Stimulated activated CD8-positive, alpha-beta memory T cell treated with anti-CD3 and anti-CD28 coated beads, Interleukin-7, amount 100 ng/mL, for 24 hours (primary cell): ENCODE measurements around the gene PLXNB3.
A peak's percentile ranks its signal among the peaks of the same experiment; 100 is the strongest.
"Not testable (repeated sequence)": the region's sequence is repeated elsewhere in the genome, so short reads cannot be mapped to it uniquely, and the experiment has no call there.

Experiments
- DNase-seq: peaks from one replicate; pipeline ENCODE4 v3.0.0-alpha.2; 2020; ENCODE audit warnings: low read depth

The PLXNB3 gene

DNA sequence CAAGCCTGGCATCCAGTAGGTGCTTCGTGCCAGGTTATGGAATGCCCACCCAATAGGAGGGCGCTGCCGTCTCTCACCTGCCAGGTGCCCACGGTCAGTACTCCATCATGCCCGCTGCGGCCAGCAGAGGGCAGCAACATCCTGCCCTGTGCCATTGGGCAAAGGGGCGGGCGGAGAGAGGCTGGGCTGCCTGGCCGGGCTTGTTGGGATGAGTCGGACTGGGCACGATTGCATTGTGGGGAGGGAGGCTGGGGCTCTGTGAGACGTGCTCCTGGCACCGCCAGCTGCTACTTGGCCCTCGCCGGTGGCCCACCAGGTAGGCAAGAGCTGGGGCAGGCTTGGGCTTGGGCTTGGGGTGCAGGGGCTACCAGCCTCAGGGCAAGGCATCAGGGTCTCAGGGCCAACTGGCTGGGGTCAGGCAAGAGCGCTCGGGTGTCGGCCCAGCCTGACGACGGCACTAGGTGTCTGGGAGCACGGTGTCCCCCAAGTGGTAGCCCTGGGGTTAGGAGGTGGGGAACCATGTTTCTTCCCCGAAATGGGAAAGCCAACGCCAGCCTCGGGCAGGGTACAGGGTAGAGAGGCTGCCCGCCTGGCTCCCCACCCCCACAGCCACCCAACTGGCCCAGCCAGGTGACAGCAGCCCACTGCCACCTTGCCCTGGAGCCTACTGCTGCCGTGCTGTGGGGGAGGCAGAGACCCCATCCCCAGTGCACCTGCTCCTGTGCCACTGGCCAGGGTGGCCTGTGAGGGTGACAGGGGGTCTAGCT lies at the start of gene PLXNB3:
PLXNB3 (plus strand) TSS at position 261 of the 767 bp plus-strand sequence. CDS start 1,287 bp downstream, outside the sequence.
- DNase-seq = peak; percentile 42

DNA sequence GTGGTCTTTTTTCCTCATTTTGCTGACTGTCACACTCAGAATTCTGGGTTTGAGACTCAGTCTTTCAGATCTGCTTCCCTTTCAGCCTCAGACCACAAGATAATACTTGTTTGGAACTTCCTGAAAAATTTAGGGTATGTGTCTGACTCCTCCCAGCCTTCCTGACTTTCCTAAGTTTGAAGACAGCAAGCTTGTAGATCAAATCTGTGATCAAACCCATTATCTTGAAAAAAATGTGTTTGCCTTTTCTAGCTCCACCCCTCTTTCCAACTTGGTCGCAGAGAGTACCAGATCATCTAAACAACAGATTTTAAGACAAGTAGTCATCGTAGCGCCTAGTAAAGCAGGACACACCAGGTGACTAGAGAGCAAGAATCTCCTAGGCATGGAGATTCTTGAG lies 49.8 kb upstream of the PLXNB3 start:
- no peak for DNase-seq

DNA sequence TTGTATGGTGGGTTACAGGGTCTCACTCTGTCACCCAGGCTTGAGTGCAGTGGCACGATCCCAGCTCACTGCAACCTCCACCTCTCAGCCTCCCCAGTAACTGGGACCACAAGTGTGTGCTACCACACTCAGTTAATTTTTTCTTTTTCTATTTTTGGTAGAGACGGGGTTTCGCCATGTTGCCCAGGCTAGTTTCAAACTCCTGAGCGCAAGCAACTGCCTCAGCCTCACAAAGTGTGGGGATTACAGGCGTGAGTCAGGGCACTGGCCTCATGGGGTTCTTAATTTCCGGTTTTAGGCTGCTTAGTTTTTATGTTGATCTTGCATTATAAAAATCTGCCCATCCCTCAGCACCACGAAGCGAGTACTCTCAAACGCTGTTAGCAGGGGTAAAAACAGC lies 46.6 kb upstream of the PLXNB3 start:
- DNase-seq = no peak

DNA sequence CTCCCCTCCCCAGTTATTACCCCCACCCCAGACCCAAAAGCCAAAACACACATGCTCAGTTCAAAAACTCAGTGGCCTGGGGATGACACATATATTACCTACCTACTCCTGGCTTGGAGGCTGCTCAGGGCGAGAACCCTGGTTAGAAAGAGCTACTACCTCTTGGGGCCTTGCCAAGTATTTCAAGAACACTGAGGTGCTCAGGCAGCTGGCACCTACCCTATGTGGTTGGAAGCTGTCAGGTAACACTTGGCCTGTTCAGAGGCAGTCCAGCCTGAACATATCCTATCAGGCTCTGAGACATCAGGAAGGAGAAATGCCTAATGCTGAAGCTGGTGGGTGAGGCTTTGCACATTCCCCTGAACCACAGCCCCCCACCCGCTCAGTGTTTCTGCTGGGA lies 44.8 kb upstream of the PLXNB3 start:
- no peak for DNase-seq

DNA sequence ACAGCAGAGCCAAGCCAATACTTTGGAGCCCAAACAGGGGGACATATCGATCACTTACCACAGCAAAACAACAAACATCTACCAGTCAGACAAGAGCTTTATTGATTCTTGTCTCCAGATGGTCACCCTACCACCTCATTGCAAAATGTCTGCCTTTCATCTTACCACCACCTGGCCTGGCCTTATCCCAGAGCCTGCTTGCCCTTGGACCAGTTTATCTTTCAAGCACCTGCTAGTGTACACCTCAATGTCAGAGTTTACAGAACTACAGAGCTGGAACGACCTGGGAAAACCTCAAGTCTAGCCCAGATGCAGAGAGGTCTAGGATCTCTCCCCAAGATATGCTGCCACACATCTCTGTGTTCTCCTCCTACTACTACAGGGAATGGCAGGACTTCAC lies 44.3 kb upstream of the PLXNB3 start:
- DNase-seq = no peak

DNA sequence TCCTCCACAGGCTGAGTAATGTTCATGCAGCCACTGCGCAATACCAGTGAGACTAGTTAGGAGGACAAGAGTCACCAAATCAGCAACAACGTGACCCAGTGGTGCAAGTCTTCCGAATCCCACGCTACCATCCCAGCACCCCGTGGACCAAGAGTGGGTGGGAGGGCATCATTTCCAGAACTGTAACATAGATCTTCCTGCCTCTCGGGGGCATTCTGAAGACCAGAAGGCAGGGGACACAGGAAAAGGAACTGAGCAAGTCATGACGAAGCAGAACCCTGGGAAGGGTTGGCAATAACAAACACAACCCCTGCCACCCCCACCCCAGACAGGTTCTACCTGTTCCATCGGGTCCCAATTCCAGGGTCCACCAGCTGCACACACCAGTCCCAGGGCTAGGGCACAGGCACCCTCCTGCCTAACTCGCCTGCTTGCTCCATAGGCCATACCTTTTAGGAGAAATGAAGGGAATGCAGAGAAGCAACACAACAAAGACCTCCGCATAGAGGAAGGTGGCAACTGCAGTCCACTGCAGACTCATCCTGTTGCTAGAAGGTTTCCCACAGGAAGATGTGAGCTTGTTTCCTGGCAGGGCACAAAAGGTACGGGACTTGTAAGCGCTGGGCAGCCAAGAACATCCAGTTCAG lies 41.2 kb upstream of the PLXNB3 start:
- no peak for DNase-seq

DNA sequence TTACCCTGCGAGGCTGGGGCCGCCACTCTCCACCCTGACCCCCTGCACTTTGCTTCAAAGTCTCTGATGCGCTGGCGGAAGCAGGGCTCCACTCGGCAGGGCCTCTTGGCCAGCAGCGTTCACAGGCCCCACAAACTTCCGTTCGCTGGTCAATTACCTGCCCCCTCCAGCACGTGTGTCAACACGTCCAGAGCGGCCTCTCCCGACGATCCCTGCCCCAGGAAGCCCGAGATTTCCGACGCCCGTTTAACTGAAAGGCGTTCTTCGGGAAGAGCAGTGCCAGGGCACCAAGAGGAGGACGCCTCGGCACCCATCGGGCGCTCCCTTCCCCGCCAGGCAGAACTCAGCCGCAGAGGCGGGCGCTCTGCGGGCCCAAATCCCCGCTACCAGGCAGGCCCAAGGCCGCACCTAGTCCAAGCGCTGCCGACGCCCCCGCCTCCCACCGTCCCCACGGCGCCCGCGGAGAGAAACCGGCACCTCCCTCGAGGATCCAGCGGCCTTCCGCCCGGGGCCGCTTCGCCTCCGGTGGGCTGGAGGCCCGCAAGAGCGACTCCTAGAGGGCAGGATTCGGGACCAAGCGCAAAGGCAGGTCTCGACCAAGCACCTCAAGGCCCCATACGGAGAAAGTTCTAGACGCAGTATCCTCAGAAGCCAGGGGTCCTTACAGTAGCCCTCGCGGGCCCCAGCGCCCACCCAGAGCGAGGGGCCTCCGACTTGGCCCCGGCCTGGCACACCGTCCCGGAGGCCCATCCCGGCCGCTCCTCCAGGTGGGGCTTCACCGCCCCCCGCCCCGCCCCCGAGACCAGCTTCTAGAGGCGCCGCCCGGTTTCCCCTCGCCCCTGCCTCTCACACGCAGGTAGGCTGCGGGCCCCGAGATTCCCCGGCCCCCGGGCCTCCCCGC lies 40.4 kb upstream of the PLXNB3 start:
- DNase-seq = peak; percentile 32

DNA sequence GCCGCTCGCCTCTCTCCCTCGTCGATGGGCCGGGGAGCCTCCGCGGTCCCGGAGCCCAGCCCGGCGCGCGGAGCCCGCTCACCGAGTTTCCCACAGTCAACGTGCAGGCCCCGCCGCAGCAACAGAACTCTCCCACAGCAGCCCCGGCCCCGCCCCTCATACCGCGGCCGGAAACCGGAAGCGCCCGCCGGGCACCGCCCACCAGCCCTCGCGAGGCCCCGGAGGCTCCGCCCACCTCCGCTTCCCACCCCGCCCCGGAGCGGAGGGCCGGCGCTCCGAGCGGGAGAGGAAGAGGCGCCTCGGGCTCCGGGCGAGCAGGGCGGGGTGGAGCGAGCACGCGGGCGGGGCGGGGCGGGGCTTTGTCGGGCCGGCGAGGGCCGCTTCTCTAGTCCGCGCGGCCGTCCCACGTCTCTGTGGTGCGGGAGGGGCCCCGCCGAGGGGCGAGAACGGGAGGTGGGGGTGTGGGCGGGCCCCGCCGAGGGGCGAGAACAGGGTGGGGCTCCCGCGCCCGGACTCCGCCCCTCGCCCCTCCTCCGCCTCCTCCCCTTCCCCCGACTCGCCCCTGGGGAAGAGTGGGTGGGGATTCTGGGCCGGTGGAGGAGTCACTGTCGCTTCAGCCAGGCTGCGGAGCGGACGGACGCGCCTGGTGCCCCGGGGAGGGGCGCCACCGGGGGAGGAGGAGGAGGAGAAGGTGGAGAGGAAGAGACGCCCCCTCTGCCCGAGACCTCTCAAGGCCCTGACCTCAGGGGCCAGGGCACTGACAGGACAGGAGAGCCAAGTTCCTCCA lies 39.6 kb upstream of the PLXNB3 start, which contains the start of the genes ABCD1 and BCAP31:
ABCD1 (plus strand) TSS at position 605 of the 787 bp plus-strand sequence. CDS start 411 bp downstream, outside the sequence.
BCAP31 (minus strand) TSS at position 136 of the 787 bp plus-strand sequence. CDS start 1,143 bp downstream, outside the sequence.
- peak; percentile 70 for DNase-seq

DNA sequence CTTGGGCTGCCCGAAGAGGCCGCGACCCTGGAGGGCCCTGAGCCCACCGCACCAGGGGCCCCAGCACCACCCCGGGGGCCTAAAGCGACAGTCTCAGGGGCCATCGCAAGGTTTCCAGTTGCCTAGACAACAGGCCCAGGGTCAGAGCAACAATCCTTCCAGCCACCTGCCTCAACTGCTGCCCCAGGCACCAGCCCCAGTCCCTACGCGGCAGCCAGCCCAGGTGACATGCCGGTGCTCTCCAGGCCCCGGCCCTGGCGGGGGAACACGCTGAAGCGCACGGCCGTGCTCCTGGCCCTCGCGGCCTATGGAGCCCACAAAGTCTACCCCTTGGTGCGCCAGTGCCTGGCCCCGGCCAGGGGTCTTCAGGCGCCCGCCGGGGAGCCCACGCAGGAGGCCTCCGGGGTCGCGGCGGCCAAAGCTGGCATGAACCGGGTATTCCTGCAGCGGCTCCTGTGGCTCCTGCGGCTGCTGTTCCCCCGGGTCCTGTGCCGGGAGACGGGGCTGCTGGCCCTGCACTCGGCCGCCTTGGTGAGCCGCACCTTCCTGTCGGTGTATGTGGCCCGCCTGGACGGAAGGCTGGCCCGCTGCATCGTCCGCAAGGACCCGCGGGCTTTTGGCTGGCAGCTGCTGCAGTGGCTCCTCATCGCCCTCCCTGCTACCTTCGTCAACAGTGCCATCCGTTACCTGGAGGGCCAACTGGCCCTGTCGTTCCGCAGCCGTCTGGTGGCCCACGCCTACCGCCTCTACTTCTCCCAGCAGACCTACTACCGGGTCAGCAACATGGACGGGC lies 38.8 kb upstream of the PLXNB3 start:
- no peak for DNase-seq

DNA sequence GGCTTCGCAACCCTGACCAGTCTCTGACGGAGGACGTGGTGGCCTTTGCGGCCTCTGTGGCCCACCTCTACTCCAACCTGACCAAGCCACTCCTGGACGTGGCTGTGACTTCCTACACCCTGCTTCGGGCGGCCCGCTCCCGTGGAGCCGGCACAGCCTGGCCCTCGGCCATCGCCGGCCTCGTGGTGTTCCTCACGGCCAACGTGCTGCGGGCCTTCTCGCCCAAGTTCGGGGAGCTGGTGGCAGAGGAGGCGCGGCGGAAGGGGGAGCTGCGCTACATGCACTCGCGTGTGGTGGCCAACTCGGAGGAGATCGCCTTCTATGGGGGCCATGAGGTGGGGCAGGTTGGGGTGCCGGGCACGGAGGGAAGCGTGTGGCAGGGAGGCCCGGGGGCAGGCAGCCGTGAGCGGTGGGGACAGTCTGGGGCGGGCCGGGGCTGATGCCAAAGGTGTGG lies 38.2 kb upstream of the PLXNB3 start:
- no peak for DNase-seq

DNA sequence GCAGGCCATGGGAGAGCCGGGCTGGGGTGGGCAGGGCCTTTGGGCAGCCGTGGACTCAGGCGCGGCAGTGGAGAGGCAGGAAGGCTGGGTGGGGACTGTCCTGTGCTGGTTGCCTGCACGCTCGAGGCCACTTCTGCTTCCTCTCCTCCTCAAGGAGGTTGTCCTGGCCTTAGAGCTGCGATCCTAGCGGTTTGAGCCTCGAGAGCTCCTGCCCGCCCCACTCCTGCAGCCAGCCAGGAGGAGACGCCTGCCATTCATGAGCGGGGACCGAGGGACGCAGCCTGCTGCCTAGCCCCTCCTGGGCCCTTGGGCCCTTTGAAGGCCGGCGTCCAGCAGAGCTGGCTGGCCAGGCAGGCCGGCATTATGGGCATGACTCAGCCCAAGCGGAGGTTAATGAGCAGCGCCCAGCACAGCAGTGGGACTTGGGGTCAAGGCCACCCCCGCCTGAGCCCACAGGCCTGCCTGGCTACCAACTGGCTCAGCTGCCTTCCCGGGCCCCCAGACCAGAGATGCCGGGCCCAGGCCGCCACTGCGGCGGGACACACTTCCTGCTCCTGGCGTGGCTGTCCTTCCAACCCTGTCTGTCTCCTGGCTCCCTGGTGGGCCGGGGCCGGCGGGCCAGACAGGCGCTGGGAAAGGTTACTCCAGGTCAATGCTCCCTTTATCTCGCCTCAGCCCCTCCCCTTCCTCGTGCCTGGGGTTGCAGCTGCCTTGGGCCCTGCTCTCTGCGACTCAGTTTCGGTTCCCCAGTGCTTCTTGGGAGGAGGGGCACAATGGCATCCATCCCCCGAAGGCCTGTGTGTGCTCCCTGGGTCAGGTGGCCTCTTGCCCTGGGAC lies 37.5 kb upstream of the PLXNB3 start:
- no peak for DNase-seq

DNA sequence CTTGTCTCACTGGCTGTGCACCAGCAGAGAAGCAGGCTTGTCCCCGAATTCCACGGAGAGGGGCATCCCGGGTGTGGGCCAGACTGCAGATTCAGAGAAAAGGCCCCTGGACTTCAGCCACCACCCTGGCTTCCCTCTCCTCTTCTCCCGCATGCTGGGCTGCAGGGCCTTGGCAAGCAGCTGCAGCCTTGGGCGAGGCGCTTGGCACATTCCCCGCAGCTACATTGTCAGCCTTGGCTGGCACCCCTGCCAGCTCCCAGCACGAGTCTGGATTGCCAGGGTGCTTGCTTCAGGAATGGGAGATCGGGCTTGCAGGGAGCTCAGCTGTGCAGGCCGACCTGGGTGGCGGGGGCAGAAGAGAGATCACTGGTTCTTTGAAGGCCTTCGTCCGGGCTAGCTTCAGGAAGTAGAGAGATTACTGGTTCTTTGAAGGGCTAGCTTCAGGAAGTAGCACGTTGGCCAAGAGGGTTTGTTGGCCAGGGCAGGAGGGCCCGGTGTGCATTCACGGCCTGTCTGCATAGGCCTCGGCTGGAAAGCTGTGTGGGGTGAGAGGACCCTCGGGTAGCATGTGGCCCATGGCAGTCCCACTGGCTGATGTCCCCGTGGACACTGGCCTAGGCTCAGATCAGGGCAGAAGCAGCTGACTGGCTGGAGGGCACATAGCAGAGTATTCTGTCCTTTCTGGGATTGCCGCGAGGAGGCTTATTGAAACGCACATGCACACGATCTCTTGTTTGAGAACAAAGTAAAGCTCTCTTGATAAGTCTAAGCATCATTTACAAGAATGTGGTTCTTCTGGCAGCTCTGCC lies 36.7 kb upstream of the PLXNB3 start:
- DNase-seq = no peak

DNA sequence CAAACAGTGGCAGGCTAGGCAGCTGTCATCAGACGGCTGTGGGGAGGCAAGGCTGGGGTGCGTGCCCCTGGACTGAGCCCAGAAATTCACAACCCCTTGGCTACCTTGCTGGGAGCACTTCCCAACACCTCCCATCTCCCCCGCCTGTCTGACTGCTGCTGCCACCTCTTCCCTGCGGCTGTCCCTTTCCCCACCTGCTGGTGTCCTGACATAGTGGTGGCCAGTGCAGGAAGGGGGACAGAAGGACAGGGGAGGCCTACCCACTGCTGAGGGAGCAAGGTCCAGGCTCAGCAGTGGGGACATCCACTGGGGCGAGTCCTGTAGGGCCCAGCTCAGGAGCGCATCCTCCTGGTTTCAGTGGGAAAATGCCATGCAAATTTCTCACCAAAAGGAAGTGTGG lies 36.0 kb upstream of the PLXNB3 start:
- no peak for DNase-seq

DNA sequence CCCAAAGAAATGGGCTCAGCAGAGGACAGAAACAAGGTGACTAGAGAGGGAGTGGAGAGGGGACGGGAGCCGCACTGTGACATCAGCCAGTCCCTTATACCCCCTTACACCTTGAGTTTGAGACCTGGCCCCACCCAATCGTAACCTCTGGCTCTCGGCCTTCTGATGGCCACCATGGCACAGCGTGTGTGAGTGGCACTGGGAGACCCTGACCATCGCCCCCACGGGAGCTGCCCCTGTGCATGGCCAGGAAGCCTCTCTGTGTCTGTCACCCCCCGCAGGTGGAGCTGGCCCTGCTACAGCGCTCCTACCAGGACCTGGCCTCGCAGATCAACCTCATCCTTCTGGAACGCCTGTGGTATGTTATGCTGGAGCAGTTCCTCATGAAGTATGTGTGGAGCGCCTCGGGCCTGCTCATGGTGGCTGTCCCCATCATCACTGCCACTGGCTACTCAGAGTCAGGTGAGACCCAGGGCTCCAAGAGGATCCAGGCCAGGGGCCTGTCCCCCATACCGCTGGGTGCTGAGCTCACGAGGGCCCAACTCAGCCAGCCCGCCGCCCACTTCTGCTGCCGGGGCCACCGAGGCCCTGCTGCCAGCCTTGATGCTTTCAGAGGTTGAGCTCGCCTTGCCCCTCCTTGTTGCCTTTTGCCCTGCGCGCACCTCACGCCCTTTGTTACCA lies 35.0 kb upstream of the PLXNB3 start:
- DNase-seq = no peak

DNA sequence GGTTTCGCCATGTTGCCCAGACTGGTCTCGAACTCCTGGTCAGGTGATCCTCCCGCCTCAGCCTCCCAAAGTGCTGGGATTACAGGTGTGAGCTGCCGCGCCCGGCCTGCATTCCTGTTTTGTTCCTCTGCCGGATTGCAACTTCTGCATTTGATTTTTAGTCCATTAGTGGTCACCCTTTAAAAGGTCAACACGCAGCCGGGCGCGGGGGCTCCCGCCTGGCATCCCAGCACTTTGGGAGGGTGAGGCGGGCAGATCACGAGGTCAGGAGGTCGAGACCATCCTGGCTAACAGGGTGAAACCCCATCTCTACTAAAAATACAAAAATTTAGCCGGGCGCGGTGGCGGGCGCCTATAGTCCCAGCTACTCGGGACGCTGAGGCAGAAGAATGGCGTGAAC lies 33.9 kb upstream of the PLXNB3 start:
- not testable (repeated sequence) for DNase-seq

DNA sequence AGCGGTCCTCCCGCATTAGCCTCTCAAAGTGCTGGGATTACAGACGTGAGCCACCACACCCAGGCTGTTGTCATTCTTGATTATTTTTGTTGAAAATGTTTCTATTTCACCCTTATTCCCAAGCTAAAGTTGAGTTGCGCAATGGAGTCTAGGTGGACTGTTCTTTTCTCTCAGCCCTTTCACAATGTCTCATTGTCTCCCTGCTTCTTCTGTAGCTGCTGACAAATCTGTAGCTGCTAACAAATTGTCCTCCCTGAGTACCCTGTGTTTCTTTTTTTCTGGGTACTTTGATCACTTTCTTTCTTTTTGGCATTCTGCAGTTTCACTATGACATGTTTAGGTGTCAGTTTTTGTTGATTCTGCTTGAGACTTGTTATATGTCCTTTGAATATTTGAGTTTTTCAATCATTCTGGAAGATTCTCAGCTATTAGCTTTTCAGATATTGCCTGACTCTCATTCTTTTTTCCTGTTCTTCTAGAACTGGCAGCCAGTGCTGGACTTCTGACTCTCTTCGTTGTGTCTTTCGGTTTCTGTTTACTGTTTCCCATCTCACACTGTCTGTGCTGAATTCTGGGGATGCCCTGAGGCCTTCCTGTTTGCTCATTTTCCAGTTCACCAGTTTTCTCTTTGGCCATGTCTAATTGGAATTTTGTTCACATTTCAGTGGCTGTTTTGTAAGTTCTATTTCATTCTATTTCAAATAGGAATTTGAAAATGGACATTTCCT lies 32.8 kb upstream of the PLXNB3 start:
- DNase-seq = no peak

DNA sequence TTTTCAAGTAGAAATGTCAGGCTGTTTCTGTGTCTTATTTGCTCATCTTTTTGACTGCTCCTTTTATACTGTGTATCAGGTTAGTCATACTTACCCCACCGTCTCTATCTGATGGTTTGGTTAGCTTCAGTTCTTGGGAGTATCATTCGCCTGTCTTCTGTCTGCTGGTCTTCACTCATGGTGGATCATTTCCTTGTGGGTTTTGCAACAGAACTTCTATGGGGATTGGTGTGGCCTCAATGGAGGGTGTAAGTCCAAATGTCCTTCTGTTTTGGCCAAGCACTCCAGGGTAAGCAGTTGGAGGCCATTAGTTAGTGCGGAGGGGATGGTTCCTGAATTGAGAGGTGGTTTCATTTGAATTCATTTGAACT lies 32.2 kb upstream of the PLXNB3 start:
- no peak for DNase-seq

DNA sequence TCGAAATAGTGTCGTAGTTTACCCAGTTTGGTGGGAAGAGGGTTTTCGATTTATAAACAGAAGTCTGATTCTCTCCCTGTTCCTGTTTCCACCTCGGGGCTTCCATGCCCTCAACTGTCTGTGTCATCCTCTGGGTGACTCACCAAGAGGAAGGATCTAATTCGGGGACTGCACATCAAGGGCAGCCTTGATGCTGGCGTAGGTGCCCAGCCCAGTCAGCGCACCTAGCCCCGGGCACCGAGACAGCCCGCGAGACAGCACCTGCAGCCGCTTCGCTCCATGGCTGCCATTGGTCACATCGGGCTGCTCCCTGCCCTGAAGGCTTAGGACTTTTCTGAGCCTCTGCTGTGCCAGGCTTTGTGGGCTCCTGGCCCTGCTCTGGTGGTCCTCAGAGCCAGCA lies 31.6 kb upstream of the PLXNB3 start:
- DNase-seq = no peak
